ENCODE data around the gene ANKS1B.

DNA sequence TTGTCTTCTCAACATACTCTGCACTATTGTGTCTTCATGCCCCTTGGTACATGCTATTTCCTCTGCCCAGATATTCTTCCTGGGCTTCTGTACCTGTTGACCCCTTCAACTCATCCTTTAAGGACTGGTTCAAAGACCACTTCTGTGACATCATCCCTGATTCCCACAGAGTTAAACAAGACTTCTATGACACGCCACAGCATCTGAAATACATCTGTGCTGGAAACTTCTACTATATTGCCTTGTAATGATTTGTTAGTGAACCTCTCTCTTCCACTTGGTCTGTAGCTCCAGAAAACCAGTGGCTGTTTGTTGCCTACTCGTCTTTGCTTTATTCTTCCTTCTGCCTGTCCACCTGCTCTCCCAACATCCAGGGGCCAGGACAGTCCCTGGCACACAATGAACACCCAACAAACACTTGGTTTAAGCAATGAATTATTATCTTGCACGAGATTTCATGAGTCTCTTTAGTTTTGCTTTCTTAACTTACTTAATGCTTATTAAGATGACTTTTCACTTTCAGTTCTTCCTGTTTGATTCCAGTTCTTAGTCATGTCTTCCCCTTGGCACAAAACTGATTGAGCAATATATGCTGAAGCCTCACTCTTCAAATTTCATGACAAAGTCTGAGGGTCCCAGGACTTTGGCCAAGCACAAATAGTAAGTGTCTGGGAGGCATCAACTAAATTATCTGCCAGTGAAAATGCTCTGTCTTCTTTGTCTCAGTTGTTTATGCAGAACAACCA, 853.8 kb downstream of the ANKS1B start:
- TF ChIP-seq, protein P1, sequence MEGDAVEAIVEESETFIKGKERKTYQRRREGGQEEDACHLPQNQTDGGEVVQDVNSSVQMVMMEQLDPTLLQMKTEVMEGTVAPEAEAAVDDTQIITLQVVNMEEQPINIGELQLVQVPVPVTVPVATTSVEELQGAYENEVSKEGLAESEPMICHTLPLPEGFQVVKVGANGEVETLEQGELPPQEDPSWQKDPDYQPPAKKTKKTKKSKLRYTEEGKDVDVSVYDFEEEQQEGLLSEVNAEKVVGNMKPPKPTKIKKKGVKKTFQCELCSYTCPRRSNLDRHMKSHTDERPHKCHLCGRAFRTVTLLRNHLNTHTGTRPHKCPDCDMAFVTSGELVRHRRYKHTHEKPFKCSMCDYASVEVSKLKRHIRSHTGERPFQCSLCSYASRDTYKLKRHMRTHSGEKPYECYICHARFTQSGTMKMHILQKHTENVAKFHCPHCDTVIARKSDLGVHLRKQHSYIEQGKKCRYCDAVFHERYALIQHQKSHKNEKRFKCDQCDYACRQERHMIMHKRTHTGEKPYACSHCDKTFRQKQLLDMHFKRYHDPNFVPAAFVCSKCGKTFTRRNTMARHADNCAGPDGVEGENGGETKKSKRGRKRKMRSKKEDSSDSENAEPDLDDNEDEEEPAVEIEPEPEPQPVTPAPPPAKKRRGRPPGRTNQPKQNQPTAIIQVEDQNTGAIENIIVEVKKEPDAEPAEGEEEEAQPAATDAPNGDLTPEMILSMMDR (IDR thresholded peaks at IDR 0.05): no peak
- TF ChIP-seq POLR2A (IDR thresholded peaks at IDR 0.05): no peak
- TF ChIP-seq EP300 (IDR thresholded peaks at IDR 0.05): no peak

Measured in suprapubic skin (tissue), 3 donors.